Nephron progenitor cell (in vitro differentiated cells): Measurements from ENCODE around the gene RASL10B.

Experiments used
- DNase-seq: peaks from one replicate; pipeline ENCODE4 v3.0.0; 2021
- H3K27ac Mint-ChIP-seq: 2 replicates; pipeline ENCODE4 v1.8.0; 2021; ENCODE audit warnings: mild to moderate bottlenecking, moderate library complexity, mixed read lengths
- H3K27me3 Mint-ChIP-seq: 2 replicates; pipeline ENCODE4 v1.8.0; 2021; ENCODE audit warnings: mild to moderate bottlenecking, low read depth, mixed read lengths; ENCODE audit not compliant: poor library complexity
- H3K36me3 Mint-ChIP-seq: 2 replicates; pipeline ENCODE4 v1.8.0; 2021; ENCODE audit warnings: low read depth, mixed read lengths
- H3K4me1 Mint-ChIP-seq: 2 replicates; pipeline ENCODE4 v1.8.0; 2021; ENCODE audit warnings: mixed read lengths
- H3K4me3 Mint-ChIP-seq: 2 replicates; pipeline ENCODE4 v1.8.0; 2021; ENCODE audit warnings: mild to moderate bottlenecking, moderate library complexity, mixed read lengths
- H3K9me3 Mint-ChIP-seq: 2 replicates; pipeline ENCODE4 v1.8.0; 2021; ENCODE audit warnings: mild to moderate bottlenecking, moderate library complexity, mixed read lengths
- TF ChIP-seq, protein P1 (sequence below): fragments of 200-600 bp; sonication (generic); IDR thresholded peaks from 2 replicates; pipeline ENCODE4 v1.5.0; 2021; ENCODE audit warnings: antibody characterized with exemption

The RASL10B gene

GRCh38 chr17:35728551-35728950 is 2.9 kb upstream of the RASL10B start:
- no peak for DNase-seq
- H3K27ac Mint-ChIP-seq: no peak overlapping the region
- peaks cover 20% of the 10 kb centered on the region for H3K36me3 Mint-ChIP-seq
- TF ChIP-seq, protein P1, sequence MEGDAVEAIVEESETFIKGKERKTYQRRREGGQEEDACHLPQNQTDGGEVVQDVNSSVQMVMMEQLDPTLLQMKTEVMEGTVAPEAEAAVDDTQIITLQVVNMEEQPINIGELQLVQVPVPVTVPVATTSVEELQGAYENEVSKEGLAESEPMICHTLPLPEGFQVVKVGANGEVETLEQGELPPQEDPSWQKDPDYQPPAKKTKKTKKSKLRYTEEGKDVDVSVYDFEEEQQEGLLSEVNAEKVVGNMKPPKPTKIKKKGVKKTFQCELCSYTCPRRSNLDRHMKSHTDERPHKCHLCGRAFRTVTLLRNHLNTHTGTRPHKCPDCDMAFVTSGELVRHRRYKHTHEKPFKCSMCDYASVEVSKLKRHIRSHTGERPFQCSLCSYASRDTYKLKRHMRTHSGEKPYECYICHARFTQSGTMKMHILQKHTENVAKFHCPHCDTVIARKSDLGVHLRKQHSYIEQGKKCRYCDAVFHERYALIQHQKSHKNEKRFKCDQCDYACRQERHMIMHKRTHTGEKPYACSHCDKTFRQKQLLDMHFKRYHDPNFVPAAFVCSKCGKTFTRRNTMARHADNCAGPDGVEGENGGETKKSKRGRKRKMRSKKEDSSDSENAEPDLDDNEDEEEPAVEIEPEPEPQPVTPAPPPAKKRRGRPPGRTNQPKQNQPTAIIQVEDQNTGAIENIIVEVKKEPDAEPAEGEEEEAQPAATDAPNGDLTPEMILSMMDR: no peak
- no peak overlapping the region for H3K4me3 Mint-ChIP-seq
- H3K27me3 Mint-ChIP-seq: peaks cover 3% of the 10 kb centered on the region
- no peaks in the 10 kb centered on the region for H3K9me3 Mint-ChIP-seq
- H3K4me1 Mint-ChIP-seq: peaks cover 85% of the 10 kb centered on the region

- peak overlapping the region; percentile 25 for H3K4me3 Mint-ChIP-seq
Measured at GRCh38 chr17:35729405-35729833, 2.0 kb upstream of the RASL10B start.

DNA sequence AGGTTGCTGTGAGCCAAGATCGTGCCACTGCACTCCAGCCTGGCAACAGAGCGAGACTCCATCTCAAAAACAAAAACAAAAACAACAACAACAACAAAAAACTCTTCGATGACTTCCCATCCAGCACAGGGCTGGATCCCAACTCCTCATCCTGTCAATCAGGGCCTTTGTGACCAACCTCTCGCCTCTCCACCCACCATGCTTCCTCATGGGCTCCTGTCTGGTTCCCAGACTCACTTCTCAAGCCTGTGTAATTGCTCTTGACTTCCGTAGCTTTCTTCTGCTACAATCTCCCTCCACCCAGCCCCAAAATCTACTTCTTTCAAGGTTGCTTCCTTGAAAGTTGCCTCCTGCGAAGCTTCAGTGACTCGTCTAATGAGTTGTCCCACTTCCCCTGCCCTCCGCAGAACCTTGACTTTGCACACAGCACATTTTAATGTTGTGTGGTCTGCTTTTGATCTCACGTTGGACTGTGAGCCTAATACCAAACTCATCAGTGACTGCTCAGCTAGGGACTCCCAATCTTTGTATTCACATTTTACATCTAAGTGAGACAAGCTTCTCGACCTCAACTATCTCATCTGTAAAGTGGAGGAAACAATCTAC is 936 bp upstream of the RASL10B start:
- H3K9me3 Mint-ChIP-seq: no peaks in the 10 kb centered on the region
- peak overlapping the region; percentile 78 for H3K4me3 Mint-ChIP-seq
- H3K27me3 Mint-ChIP-seq: peaks cover 8% of the 10 kb centered on the region
- no peak for DNase-seq
- H3K4me1 Mint-ChIP-seq: peaks cover 69% of the 10 kb centered on the region
- TF ChIP-seq, protein P1: no peak
- H3K27ac Mint-ChIP-seq: no peak overlapping the region
- H3K36me3 Mint-ChIP-seq: peaks cover under 1% of the 10 kb centered on the region

More at GRCh38 chr17:35729405-35729833, 2.0 kb upstream of the RASL10B start:
- peaks cover 3% of the 10 kb centered on the region for H3K27me3 Mint-ChIP-seq
- DNase-seq: no peak
- H3K9me3 Mint-ChIP-seq: no peaks in the 10 kb centered on the region
- TF ChIP-seq, protein P1: no peak
- peaks cover 11% of the 10 kb centered on the region for H3K36me3 Mint-ChIP-seq
- no peak overlapping the region for H3K27ac Mint-ChIP-seq
- H3K4me1 Mint-ChIP-seq: peaks cover 80% of the 10 kb centered on the region

GRCh38 chr17:35731917-35732805 is 722 bp downstream of the RASL10B start:
- peak; percentile 65 for DNase-seq
- H3K27me3 Mint-ChIP-seq: peaks cover 11% of the 10 kb centered on the region
- H3K27ac Mint-ChIP-seq: peak overlapping the region; percentile 77
- H3K36me3 Mint-ChIP-seq: peaks cover 1% of the 10 kb centered on the region
- peaks cover 53% of the 10 kb centered on the region for H3K4me1 Mint-ChIP-seq
- peak overlapping the region; percentile 92 for H3K4me3 Mint-ChIP-seq
- no peaks in the 10 kb centered on the region for H3K9me3 Mint-ChIP-seq
- TF ChIP-seq, protein P1: no peak

DNA sequence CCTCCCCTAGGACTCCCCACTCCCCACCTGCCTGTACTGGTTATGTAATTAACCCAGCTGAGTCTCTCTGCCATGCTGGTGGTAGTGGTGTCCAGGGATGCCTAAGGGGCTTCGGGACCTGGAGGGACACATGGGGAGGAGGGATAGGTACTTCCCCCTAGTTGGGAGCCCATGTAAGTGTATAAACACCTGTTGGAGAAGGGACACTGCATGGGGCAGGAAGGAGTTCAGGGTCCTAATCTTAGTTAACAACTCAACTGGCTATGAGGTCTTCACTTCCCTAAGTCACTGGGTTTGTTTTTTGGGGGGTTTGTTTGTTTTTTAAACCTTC is 1.3 kb downstream of the RASL10B start:
- TF ChIP-seq, protein P1: no peak
- H3K4me3 Mint-ChIP-seq: peak overlapping the region; percentile 92
- H3K36me3 Mint-ChIP-seq: peaks cover 5% of the 10 kb centered on the region
- no peak for DNase-seq
- no peak overlapping the region for H3K27ac Mint-ChIP-seq
- no peaks in the 10 kb centered on the region for H3K9me3 Mint-ChIP-seq
- peaks cover 11% of the 10 kb centered on the region for H3K27me3 Mint-ChIP-seq
- H3K4me1 Mint-ChIP-seq: peaks cover 47% of the 10 kb centered on the region
